GM18508 (cell line): ENCODE results near the gene LRRC4C.
A peak's percentile ranks its signal among the peaks of the same experiment; 100 is the strongest.

Source experiments
- ATAC-seq: cut with Tn5 transposase; IDR thresholded peaks from one replicate; pipeline ENCODE4 v1.9.1; 2021; ENCODE audit warnings: moderate number of reproducible peaks; ENCODE audit not compliant: insufficient read depth, unreplicated experiment

The LRRC4C gene

GRCh38 chr11:40338062-40338461 lies 1121.4 kb downstream of the LRRC4C start:
- no peak for ATAC-seq

- ATAC-seq = no peak
Observed at GRCh38 chr11:40337118-40337517, 1122.3 kb downstream of the LRRC4C start.

GRCh38 chr11:40328890-40329614 lies 1130.4 kb downstream of the LRRC4C start:
- ATAC-seq = no peak

- no peak for ATAC-seq
Observed at GRCh38 chr11:40323241-40323640, 1136.2 kb downstream of the LRRC4C start.

- ATAC-seq = no peak
Observed at GRCh38 chr11:40321537-40321936, 1137.9 kb downstream of the LRRC4C start.

- ATAC-seq = no peak
Observed at GRCh38 chr11:40316171-40316570, 1143.3 kb downstream of the LRRC4C start.

- no peak for ATAC-seq
Observed at GRCh38 chr11:40315122-40315521, 1144.3 kb downstream of the LRRC4C start.

- ATAC-seq = no peak
Observed at GRCh38 chr11:40314327-40314726, 1145.1 kb downstream of the LRRC4C start.

GRCh38 chr11:40306938-40307548 lies 1152.4 kb downstream of the LRRC4C start:
- ATAC-seq = no peak

GRCh38 chr11:40302669-40303068 lies 1156.8 kb downstream of the LRRC4C start:
- ATAC-seq = no peak

- ATAC-seq = no peak
Observed at GRCh38 chr11:40295466-40295865, 1164.0 kb downstream of the LRRC4C start.

GRCh38 chr11:40294741-40295140 lies 1164.7 kb downstream of the LRRC4C start:
- ATAC-seq = no peak

GRCh38 chr11:40294349-40294735 lies 1165.1 kb downstream of the LRRC4C start:
- ATAC-seq = no peak

- peak; percentile 90 for ATAC-seq
Observed at GRCh38 chr11:40293655-40294348, 1165.7 kb downstream of the LRRC4C start.

- ATAC-seq = no peak
Observed at GRCh38 chr11:40292721-40293508, 1166.5 kb downstream of the LRRC4C start.

- ATAC-seq = no peak
Observed at GRCh38 chr11:40291741-40292140, 1167.7 kb downstream of the LRRC4C start.

GRCh38 chr11:40291329-40291728 lies 1168.1 kb downstream of the LRRC4C start:
- ATAC-seq = no peak

- ATAC-seq = no peak
Observed at GRCh38 chr11:40290171-40290631, 1169.3 kb downstream of the LRRC4C start.

- ATAC-seq = no peak
Observed at GRCh38 chr11:40289370-40289769, 1170.1 kb downstream of the LRRC4C start.

GRCh38 chr11:40287916-40288803 lies 1171.3 kb downstream of the LRRC4C start:
- no peak for ATAC-seq
